NCI-H187 treated with DMSO at 0.1 percent for 48 hours (cell line): ENCODE results near the gene OTOGL.
"Not testable (repeated sequence)": the region's sequence is repeated elsewhere in the genome, so short reads cannot be mapped to it uniquely, and the experiment has no call there.

Experiments used
- DNase-seq: peaks from one replicate; lab custom pipeline; 2025; lab: John Stamatoyannopoulos, UW

The OTOGL gene

DNA sequence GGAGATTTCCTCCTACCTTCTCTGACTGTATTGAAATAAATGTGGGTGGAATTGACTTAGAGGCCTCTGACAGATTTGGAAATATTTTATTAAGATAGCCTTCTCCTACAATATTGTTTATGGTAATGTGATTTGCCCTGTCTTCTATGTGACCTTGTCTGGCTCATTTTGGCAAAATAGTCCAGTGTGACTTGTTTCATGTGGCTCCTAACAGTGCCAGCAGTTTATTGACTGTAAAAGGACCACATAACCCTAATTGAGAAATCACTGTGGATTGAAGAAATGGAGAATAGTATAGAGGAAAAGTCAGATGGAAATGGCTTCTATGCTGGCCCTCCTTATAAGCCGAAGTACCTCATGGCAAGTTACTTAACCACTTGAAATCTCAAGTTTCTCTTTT lies 173.8 kb downstream of the OTOGL start:
- no peak for DNase-seq

DNA sequence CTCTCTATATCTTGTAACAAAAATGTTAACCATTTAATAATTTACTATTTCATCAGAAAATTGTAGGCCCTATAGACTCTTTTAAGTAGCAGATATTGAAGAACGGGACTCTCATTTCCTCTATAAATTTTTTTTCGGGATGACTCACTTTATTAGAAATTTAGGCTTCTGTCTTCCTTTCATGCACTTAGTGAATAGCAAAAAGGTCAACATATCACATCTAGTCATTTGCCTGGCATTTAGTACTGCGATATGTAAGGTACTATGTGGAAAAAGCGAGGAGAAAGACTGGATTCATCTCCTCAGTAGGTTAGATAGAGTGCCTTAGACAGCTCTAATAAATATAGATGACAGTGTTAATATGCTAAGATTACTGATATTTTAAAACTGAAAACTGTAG lies 178.4 kb downstream of the OTOGL start:
- no peak for DNase-seq

DNA sequence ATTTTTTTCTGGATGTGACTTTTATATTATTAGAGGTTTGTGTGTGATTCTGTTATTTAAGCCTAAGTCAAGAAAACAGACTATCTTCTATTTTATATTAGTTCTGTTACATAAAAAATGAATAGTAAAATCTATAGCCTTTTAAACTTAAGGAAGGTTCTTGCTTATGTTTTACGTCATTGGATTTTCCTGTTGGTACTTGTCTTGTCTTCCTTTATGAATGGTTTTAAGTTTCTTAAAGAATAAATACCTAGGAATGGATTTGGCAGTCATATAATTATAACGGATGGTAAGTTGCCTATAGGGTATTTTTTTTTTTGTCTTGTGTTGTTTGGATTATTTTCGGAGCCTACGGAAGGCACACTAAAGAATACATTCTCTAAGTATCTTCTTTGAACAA lies 182.9 kb downstream of the OTOGL start:
- no peak for DNase-seq

DNA sequence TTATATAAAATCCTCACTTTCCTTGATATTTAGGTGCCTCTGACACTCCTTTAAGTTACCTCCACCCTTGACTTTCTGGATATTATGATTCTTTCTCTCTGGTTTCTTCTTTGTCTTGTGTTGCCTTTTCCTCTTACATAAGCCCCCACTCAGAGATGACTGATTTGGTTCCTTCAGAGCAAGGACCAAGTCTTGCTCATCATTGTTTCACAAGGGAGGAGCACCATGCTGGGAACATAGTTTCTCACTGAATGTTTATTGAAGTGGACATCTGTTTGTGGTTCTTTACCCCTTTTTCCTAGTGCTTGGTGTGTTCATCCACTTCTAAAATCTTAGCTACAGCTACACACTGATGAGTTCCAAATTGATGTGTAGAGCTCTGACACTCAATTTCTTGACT lies 183.4 kb downstream of the OTOGL start:
- no peak for DNase-seq

DNA sequence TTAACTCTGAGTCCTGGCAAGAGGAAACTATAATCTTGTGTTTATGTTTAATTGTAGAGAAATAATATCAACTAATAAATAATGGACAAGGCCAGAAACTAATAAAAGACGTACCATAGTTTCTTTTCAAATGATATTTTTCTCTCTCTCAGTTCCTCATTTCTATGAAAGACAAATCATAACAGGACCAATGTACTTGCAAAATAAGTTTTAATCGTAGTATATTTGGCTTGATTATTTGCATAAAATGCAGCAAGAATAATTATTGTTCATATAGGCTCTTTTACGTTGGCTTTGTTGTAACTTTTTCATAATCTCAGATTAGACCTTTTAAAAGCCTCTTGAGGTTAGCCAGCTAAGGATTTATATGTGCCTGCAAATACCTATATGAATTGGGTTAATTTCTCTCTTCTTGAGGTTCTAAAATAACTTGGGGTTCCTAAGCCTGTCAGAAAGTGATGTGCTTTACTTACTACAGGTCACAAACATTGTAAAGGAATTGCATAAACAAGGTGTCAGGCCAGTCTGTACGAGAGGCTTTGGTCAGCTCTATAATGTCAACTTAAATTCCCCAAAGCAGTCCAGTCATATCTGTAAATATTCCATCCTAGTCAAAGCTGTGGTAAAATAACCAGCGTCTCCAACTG lies 191.9 kb downstream of the OTOGL start:
- no peak for DNase-seq

DNA sequence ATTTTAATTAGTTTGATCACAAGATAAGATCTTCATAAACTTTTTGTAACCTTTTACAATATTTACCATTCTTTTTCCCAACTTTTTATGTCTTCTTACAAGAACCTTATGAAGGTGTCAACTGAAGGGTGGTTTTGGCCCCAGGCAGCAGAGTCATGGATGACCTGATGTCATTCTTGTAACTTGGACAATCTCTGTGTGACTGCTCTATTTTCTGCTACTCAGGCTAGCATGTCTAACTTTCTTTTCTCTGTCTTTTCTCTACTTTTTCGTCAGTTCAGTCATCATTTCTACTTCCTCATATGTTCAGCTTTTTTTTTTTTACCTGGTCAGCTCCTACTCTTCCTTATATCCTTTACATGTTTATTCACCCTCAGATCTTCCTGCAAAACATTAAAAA lies 194.0 kb downstream of the OTOGL start:
- DNase-seq: no peak

DNA sequence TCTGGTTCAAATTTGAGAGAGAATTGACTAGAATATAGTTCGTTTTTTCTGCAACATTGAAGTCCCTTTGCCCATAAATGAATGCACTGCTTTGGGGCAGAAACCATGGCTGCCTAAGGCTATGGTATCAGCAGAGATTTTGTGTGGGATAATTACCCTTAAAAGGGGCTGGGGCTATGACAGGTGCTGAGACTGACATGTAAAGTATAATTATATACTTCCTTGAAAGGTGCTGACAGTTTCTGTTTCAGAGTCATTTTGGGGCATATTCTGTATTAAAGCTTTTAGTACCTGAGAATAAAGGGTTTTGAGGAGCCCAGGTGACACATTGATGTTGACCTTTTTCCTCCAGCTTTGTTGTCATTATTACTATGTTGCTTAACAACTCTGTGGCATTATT lies 194.4 kb downstream of the OTOGL start:
- DNase-seq: no peak

DNA sequence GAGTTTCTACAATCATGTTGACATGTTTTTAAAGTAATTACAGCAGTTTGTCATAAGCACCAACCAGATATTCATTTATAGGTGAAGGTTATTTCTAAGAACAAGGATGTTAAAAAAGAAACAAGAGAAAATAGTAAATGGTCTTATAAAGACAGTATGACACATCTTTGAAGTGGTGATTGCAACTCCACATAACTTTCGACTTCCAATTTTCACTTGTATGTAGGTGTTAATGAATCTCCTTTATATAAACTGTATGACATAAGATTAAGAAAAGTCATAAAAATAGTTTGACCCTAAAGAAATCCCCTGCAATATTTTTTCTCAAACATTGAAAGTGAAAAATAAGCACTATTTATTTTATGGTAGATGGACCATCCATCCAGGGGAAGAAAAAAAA lies 199.9 kb downstream of the OTOGL start:
- no peak for DNase-seq

DNA sequence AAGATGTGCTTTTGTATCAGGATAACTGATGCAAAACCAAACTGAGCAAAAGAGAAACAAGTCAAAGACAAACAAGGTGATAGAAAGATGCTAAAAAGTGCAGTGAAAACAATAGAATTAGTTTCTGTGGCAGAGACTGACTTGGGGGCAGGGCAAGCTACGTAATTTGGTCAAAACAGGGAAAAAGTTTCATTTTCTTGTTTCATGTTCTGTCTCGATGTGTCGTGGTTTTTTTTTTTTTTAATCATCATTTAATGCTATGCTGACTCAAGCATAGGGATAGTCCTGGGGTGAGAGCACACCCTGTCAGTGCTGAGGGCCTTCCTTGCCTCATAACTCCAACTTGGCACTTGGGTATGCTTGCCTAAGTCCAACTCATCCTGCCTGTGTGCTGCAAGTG lies 200.6 kb downstream of the OTOGL start:
- no peak for DNase-seq

DNA sequence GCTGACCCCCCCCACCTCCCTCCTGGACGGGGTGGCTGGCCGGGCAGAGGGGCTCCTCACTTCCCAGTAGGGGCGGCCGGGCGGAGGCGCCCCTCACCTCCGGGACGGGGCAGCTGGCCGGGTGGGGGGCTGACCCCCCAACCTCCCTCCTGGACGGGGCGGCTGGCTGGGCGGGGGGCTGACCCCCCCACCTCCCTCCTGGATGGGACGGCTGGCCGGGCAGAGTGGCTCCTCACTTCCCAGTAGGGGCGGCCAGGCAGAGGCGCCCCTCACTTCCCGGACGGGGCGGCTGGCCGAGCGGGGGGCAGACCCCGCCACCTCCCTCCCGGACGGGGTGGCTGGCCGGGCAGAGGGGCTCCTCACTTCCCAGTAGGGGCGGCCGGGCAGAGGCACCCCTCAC lies 208.1 kb downstream of the OTOGL start:
- DNase-seq: not testable (repeated sequence)

DNA sequence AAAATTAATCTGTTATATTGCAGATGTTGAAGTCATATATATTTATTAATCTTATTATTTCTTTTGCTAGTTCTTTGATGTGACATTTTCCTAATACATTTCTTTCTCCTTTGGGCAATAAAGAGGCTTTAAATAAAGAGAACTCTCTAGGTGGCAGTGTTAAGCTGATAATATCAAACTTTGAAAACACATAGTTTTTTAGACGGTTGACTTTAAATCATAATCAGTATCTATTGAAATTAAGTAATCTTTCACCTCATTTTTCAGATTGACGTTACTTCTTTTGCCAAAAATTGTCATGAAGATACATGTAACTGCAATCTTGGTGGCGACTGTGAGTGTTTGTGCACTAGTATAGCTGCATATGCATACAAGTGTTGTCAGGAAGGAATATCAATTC lies 213.9 kb downstream of the OTOGL start:
- DNase-seq: no peak

DNA sequence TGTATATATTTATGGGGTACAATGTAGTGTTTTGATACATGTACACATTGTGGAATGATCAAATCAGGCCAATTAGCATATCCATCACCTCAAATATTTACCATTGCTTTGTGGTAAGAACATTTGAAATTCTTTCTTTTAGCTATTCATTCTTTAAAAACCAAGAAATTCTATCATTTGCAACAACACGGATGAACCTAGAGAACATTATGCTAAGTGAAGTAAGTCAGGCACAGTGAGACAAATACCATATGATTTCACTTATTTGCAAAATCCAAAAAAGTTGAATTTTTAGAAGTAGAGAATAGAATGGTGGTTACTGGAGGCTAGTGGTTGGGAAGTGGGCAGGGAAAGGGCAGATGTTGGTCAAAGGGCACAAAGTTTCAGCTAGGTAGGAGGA lies 215.4 kb downstream of the OTOGL start:
- DNase-seq: no peak

DNA sequence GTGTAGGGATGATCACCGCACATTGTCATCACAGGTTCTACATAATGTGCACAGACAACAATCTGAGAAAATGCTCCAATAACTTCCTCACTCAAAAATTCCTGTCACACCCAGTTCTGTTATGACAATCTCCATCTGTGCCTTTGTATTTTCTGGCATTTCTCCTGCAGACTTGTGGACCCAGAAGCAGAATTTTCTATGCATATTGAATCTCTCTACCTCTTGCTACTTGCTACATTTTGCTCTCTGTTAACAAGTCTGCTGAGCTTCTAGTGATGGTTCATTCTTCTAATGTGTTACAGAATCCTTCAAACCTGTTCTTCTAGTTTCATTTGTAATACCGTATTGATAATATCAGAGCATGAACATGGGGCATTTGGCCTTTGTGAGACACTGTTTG lies 216.9 kb downstream of the OTOGL start:
- no peak for DNase-seq

DNA sequence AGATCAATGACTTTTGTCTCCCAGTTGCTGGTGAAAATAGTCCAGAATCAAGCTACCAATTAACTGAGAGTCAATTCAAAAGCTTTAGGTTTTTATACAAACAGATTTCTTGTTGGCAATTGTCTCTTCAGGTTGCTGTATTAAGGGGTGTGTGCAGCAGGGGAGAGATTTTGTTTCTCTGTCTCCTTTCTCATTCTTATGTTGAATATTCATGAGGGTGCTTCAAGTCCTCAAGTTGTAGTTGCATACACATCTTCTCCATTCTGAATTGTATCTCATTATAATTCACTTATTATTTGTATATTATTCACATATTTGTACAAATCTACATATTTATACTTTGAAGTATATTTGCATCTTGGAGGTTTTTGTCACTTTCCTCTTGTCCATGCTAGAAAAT lies 218.0 kb downstream of the OTOGL start:
- DNase-seq: no peak

DNA sequence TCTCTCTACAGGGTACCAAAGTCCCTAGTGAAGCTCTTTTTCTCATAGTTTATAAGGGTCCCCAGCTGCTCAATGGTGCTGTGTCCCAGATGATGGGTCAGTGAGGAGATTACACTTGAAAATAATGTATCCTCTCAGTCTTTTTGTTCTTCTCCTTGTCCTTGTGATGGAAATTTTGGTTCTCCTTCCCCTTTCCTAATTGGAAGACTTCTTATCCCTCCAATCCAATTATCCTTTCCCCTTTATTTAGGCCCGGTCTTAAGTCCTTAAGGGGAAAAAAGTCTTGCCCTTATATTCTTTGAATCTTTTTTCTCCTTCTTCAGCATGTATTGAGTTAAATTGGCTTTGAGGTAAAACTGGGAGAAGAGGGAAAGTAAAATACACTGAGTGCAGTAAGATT lies 218.6 kb downstream of the OTOGL start:
- no peak for DNase-seq

DNA sequence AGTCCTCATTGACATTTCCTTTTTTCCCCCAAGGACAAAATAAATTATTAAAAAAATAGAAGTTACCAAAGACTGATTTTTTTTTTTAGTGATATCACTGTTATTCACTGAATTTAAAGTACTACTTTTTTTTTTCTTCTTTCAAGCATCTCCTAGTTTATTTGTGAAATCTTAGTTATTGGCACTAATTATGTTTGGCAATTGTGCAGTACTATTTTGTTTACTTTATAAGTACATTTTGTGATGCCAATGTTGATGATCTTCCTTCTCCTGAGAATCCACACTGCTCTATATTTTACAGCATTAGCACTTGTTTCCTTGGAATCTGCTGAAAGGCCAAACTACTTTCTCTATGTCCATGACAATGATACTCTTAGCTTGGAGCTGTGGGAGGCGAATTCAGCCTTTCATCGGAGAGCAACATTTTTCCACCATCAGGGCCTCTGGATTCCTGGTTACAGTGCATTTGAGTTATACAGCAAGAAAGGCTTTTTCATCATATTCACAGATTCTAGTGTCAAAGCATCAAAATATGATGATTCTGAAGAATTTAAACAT lies 220.9 kb downstream of the OTOGL start:
- no peak for DNase-seq

DNA sequence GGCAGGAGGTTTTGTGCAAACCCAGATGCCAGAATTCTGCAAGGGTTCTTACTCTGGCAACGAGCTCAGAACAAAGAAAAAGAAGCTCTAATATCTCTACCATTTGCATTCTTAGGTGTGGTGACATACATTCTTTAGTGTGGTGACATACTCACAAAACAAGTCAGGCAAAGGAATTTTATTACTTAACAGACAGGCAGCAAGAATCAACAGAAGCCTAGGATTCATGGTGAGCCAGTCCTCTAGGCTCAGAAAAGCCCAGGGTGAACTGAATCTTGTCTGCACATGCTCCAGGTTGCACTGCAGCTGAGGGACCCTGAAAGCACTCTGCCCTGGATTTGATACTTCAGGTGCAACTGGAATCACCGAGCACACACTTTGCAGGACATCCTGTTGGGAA lies 222.3 kb downstream of the OTOGL start:
- DNase-seq: no peak

DNA sequence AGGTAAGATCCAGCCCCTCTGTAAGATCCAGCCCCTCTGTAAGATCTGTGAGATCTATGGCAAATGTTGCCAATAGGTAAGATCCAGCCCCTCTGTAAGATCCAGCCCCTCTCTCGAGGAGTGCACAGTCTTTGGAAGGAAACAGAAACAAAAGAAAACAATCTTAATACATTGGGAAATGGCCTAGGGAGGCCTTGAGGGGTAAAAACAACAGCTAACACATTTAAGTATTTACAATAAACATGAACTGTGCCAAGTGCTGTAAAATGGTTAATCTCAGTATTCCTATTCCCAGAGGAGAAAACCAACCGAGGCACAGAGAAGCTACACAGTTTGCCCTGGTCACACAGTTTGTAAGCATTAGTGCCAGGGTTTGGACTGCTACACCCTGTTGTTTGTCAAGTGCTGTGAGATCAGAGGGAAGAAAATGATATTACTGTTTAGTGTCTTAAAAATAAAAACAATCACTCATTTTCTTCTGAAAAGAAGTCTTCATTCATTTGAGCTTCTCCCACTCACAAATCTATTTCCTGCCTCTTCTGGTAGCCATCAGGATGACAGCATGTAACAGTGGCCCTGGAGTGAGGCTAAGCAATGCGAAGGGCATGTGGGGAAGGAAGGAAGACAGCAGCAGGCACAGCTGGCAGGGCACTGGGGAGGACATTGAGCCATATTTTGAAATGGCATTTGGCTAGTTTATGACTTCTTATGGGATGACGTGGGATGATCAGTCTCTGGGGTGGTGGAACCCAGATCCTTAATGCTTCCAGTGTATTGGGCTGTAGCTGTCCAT lies 226.0 kb downstream of the OTOGL start:
- DNase-seq: no peak

DNA sequence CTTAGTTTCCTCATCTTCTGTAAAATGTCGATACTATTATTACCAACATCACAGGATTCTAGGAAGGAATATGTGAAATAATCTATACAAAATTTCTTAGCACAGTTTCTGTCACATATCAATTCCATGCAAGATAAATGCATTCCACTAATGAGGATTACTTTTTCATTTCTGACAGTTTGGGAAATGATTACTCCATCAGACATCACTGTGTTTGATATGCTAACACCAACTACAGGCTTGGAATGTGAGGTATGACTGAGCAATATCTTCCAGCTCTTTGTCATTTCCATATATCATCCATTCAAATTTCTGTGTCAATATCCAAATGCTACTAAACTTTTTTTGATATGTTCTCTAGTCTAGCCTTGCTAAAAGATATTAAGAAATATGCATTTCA lies 233.5 kb downstream of the OTOGL start:
- no peak for DNase-seq

DNA sequence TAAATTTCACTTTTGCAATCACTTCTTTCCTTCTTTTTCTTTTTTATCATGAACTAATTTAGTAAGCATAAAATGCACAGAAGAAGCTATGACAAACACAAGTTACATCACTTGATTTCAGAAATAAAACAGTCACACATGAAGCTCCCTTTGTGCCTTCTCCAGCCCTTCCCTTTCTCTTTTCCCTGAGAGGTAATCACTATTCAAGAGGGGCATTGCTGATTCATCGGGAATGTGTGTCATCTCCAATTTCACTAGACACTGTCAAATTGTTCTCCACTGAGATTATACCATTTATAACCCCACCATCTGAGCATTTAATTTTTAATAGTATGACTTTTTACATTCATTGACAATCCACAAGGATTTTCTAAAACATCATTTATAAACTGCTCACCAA lies 253.1 kb downstream of the OTOGL start:
- no peak for DNase-seq

DNA sequence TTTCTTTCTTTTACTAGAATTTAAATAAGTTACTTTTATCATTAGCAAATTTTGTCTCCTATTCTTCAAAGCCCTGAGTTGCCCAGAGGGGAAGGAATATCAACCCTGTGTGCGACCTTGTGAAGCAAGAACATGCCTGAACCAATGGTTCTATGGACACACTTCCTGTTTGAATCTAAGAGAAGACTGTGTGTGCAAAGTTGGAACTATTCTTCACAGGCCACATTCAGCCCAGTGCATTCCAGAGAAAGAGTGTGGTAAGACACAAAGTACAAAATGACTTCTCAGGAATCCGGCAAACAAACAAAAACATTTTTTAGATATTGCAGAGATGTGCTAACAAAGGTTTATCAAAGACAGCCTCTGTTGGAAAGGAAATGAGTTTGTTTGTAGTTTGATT lies 253.9 kb downstream of the OTOGL start:
- DNase-seq: no peak

DNA sequence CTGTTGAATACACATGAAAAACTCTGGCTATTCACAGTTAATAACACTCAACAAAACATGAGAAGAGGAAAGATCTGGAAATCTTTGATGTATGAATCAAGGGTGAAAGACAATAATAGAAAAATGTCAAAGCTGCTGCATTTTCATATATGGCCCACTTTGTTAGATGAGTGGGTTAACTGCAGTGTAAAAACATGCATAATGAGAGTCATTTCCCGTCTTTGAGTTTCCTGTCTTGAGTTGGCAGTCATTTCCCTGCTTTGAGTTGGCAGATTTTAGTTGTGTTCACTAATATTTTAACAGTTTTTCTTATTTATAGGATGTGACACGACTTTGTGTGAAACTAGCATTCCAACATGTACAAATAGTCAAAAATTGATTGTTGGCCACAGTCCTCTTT lies 256.8 kb downstream of the OTOGL start:
- DNase-seq: no peak

DNA sequence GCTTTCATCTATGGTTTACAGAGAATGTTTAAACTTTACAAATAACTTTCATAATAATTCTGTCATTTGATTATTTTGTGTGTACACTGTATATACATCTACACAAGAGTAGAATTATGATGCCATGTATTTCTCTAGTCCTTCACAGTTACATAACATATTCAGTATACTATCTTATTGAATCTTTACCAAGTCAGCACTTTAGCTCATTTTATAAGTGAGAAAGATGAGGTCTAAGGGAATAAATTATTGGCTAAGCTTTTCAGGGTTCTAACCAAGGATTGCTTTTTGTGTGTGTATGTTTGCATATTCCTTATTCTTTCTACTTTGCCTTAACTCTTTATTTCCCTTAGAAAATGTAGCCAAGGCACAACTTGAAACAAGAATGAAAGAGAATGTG lies 260.4 kb downstream of the OTOGL start:
- DNase-seq: no peak

DNA sequence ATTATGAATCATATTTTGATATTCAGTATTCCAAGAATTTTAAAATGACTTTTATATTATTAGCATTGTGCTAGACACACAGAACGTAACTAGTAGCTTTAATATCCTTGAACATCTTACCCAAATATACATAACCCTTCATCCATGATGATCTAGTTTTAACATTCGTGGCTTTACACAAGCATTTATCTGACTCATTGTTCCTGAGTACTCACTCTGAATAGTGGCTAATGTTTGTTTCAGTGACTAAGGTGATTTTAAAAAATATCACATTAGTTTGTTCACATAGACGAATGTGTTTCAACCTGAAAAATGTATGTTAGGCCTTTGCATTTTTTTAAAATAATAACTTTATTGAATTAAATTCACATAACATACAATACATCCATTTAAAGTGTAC lies 264.7 kb downstream of the OTOGL start:
- no peak for DNase-seq
